Thymus (tissue), 11 donors: ENCODE data around the gene KHNYN. TPM values are rescaled to one million over a fixed set of nuclear protein-coding genes. Genes with fewer than 3 reads are reported as not detected.

Source experiments
- DNase-seq, 9 donors: peaks; one replicate each; pipeline ENCODE4 v3.0.0-alpha.2; 2013; ENCODE audit warnings: low spot score in 9 of 9, low read depth in 6 of 9, missing footprints in 1 of 9
- H3K27ac ChIP-seq, 2 donors: one replicate each; pipeline ENCODE4 v1.5.1; 2013; ENCODE audit warnings: control low read depth in 1 of 2, low read depth in 1 of 2, low read length in 1 of 2, mild to moderate bottlenecking in 1 of 2, moderate library complexity in 1 of 2
- H3K27me3 ChIP-seq, 2 donors: one replicate each; pipeline ENCODE4 v1.5.1; 2013; ENCODE audit warnings: low read length in 1 of 2; ENCODE audit not compliant: control insufficient read depth in 2 of 2, insufficient read depth in 1 of 2
- H3K36me3 ChIP-seq, 2 donors: one replicate each; pipeline ENCODE4 v1.5.1; 2013; ENCODE audit warnings: low read length in 1 of 2, mild to moderate bottlenecking in 1 of 2, moderate library complexity in 1 of 2; ENCODE audit not compliant: control insufficient read depth in 2 of 2, insufficient read depth in 2 of 2
- H3K4me1 ChIP-seq, 2 donors: one replicate each; pipeline ENCODE4 v1.5.1; 2013; ENCODE audit warnings: low read length in 2 of 2; ENCODE audit not compliant: control insufficient read depth in 2 of 2, insufficient read depth in 2 of 2
- H3K4me3 ChIP-seq, 2 donors: one replicate each; pipeline ENCODE4 v1.5.1; 2013; ENCODE audit warnings: low read length in 2 of 2, control low read depth in 1 of 2, mild to moderate bottlenecking in 1 of 2
- H3K9me3 ChIP-seq, 2 donors: one replicate each; pipeline ENCODE4 v1.5.1; 2013; ENCODE audit warnings: low read length in 1 of 2, mild to moderate bottlenecking in 1 of 2; ENCODE audit not compliant: control insufficient read depth in 2 of 2, insufficient read depth in 1 of 2
- WGBS: extraction: QIAGEN DNeasy Blood & Tissue Kit; methylation state at CpG from one replicate; pipeline ENCODE4 v1.1.7; 2013; 5-methylcytosine and 5-hydroxymethylcytosine counted together
- polyA plus RNA-seq: library from polyadenylated mRNA; stranded (reverse); fragments of 200-250 nt; gene quantifications from one replicate; pipeline ENCODE4 v1.2.3, GENCODE V29; 2013
- total RNA-seq: library from RNA; stranded (reverse); fragments of 120-200 nt; gene quantifications from one replicate; pipeline ENCODE4 v1.2.4, GENCODE V29; 2013
- donor health status: healthy.

Gene KHNYN
- total and polyA plus RNA-seq, 2 donors, result 28.9 to 35.3 TPM

DNA sequence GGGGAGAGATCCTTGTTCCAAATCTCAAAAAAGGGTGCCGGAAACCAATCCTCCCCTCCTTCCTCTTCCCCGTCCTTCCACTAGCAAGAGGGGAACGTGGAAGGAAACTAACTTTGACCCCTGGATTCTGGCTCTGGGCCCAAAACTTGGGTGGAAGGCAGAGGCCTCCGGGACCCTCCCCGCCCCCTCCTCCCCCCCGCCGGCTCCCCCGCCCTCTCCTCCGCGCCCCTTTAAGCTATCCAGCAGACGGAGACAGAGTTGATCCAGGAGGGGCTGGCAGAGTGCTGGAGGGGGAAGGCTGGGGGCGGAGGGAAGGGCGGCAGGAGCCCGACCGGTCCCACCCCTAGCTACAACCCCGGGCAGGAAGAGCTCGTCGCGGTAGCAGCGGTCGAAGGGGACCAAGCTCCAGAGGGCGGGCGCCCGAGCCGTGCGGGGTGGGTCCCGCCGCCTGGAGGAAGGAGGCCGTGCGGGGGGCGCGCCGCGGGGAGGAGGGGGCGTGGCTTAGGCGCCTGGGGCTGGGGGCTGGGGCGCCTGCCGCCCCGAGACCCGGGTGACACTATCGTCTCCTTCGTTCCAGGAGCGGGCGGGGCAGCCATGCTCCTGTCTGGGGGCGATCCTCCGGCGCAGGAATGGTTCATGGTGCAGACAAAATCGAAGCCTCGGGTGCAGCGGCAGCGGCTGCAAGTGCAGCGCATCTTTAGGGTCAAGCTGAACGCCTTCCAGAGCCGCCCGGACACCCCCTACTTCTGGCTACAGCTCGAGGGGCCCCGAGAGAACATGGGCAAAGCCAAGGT is 30.9 kb upstream of the KHNYN start, which contains the start of gene NYNRIN:
TSS of gene NYNRIN (plus strand) at position 351 of the 794 bp plus-strand sequence. CDS start at position 595, 244 bp downstream.
- peak within 1 kb of the TSS in 1 of 2 donors; percentile 55 for H3K27ac ChIP-seq
- peak in 6 of 9 donors; percentile 23 to 65 (median 35) for DNase-seq
- H3K4me3 ChIP-seq, result peak within 1 kb of the TSS; percentile 41 to 58
- H3K27me3 ChIP-seq, result peaks cover 0 to 16% of the 10 kb centered on the region in 2 donors
- H3K9me3 ChIP-seq, result no peaks in the 10 kb centered on the region
- 3% methylated on average over 56 of the region's 57 CpGs for WGBS
- no peaks in the 10 kb centered on the region for H3K36me3 ChIP-seq
- H3K4me1 ChIP-seq, result peaks cover 5 to 38% of the 10 kb centered on the region in 2 donors

DNA sequence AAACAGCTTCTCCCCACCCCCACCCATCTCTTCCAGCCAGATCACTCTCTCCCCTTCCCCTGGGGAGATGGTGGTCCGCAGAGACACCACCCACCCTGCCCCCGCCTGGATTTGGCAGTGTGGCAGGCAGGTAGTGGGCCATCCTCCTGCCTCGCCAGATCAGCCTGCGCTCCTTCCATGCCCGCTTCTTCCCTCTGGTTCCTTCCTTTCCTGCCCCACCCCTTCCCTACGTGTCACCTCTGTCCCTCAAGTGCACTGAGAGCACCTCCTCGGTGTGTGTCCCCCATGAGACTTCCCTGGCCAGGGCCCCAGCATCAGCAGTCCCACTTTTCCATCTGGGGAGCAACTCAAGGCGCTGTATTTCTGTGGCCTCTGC is 30.3 kb upstream of the KHNYN start:
- 31% methylated on average over 8 of the region's 8 CpGs for WGBS

DNA sequence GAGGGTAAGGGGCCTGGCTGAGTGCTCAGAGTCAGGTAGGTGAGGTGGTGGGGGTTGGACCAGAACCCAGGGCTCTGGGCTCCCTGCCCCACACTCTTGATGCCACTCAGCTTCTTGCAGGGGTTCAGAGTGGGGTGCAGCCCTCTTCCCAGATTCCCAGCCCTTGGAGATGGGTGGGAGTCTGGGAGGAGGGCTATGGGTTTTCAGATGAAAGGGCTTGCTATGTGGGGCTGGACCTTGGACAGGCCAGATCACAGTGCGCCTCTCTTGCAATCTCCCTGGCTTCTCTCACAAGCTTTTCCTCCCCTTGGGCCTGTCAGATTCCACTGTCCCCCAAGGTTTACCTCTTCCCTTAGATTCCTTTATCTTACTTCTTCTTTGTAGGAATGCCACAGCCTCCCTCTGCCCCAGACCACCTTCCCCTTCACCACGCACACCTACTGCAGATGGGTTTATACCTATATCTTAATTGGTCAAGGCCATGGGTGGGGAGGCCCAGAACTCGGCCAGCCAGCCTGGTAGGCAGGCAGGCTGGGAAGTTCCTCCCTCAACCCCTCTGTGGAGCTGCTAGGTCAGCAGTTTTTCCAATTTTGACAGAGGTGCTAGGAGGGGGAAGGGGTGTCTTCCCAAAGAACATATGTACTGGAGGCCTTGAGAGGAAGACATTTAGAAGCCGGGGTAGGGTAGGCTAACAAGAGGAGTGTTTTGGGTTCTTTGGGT is 29.6 kb upstream of the KHNYN start:
- no peak for DNase-seq
- no peak overlapping the region for H3K4me3 ChIP-seq
- H3K4me1 ChIP-seq, result peaks cover 5 to 38% of the 10 kb centered on the region in 2 donors
- no peak overlapping the region for H3K27ac ChIP-seq
- H3K9me3 ChIP-seq, result no peaks in the 10 kb centered on the region
- H3K36me3 ChIP-seq, result no peaks in the 10 kb centered on the region
- WGBS, result 85% methylated on average over 4 of the region's 4 CpGs
- peaks cover 0 to 16% of the 10 kb centered on the region in 2 donors for H3K27me3 ChIP-seq

More for the DNA sequence above, 30.3 kb upstream of the KHNYN start:
- H3K27me3 ChIP-seq, result peaks cover 0 to 16% of the 10 kb centered on the region in 2 donors
- H3K9me3 ChIP-seq, result no peaks in the 10 kb centered on the region
- peak overlapping the region; percentile 41 to 58 for H3K4me3 ChIP-seq
- DNase-seq, result no peak
- H3K36me3 ChIP-seq, result no peaks in the 10 kb centered on the region
- H3K4me1 ChIP-seq, result peaks cover 5 to 38% of the 10 kb centered on the region in 2 donors
- H3K27ac ChIP-seq, result no peak overlapping the region

DNA sequence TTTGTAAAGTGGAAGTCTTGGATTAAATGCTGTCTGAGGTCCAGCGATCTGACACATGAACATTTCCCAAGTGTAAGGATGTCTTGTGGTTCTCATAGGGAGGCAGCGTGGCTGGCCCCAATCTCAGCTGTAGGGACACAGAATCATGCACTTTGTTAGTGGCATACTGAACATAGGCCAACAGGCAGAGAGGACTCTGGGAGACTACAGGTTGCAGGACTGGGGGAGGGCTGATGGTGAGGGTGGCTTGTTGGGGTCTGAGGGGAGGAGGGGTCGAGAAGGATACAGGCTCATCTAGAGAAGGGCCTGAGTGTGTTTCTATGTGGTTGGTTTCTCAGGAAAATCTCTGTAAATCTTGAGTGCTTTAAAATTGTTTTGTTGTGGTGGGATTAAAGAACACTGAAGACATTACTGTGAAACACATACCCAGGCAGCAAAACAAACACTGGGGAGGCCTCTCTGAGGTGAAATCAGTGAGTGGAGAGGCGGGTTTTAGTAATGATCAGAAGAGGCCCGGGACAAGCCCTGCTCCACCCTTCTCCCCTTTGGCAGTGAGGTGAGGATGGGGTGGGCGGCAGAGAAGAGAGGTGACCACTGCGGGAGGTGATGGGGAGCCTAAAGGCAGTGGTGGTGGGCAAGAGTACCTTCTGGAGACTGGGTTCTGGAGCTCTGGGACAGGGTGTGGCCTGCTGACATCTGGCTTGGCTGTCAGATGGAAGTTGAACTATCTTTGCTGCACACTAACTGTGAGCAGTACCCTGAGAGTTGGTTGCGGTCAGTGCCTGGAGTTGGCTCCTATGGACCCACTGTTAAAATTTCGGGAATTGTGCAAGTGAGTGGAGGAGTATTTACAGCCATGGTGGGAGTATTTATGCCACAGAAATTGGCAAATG is 27.7 kb upstream of the KHNYN start:
- no peak overlapping the region for H3K4me3 ChIP-seq

DNA sequence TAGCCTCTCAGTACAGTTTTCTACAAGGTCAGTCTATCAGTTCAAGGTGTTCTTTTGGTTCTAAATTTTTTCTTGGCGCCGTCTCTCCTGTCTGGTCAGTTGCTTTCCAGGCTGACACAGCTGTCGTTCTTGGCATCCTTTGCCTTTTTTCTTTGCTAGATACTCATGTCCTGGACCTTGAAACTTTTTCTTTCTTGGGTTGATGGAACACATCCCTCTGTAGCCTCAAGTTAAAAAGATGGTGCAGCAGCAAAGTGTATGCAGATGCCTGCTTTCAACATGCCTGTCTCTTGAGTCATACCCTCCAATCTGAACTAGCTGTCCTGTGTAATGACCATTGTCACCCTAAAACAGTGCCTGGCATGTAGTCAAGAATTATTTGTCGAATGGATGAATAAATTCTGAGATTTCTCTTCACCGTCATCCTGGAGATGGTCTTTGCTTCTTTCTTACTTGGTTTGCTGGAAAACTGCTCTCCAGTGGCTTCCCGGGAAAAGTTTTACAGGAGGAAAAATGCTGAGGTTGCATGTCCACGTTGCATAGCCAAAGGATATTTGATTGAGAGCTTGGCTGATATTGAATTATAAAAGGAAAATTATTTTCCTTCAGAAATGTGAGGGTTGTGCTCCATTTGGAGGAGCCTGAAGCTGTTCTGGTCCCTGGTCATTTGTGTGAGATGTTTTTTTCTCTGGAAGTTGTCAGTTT is 26.3 kb upstream of the KHNYN start:
- peaks cover 0 to 14% of the 10 kb centered on the region in 2 donors for H3K27me3 ChIP-seq
- 91% methylated on average over 7 of the region's 7 CpGs for WGBS
- no peaks in the 10 kb centered on the region for H3K9me3 ChIP-seq
- H3K4me1 ChIP-seq, result peaks cover 5 to 18% of the 10 kb centered on the region in 2 donors
- H3K36me3 ChIP-seq, result no peaks in the 10 kb centered on the region
- DNase-seq, result no peak
- H3K27ac ChIP-seq, result no peak overlapping the region
- no peak overlapping the region for H3K4me3 ChIP-seq

More for the DNA sequence above, 27.7 kb upstream of the KHNYN start:
- H3K9me3 ChIP-seq, result no peaks in the 10 kb centered on the region
- no peak overlapping the region for H3K27ac ChIP-seq
- WGBS, result 80% methylated on average over 9 of the region's 9 CpGs
- H3K36me3 ChIP-seq, result no peaks in the 10 kb centered on the region
- peaks cover 5 to 28% of the 10 kb centered on the region in 2 donors for H3K4me1 ChIP-seq
- no peak for DNase-seq
- H3K27me3 ChIP-seq, result peaks cover 0 to 16% of the 10 kb centered on the region in 2 donors

DNA sequence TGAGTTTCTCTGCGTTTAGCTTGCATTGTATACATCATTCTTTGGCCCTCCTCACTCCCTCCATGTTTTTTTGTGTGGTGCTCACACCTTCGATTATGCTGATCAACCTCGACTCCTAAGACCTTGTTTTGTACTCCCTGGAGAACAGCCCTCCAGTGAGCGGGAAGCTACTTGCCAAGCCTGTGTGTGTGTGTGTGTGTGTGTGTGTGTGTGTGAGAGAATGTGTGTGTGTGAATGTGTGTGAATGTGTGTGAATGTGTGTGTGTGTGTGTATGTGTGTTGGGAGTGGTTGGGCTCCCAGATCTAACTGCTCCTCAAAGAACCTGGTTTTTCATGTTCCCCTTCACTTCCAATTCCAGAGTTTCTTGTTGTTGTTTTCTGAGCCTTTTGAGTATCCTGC is 24.9 kb upstream of the KHNYN start:
- WGBS, result 93% methylated on average over 4 of the region's 4 CpGs
- Histone ChIP-seq H3K36me3 (no peaks in the 10 kb centered on the region), H3K9me3 (no peaks in the 10 kb centered on the region), H3K4me1 (peaks cover 0 to 9% of the 10 kb centered on the region in 2 donors), H3K4me3 (no peak overlapping the region), H3K27me3 (peaks cover 0 to 6% of the 10 kb centered on the region in 2 donors), H3K27ac (no peak overlapping the region)
- DNase-seq, result no peak

DNA sequence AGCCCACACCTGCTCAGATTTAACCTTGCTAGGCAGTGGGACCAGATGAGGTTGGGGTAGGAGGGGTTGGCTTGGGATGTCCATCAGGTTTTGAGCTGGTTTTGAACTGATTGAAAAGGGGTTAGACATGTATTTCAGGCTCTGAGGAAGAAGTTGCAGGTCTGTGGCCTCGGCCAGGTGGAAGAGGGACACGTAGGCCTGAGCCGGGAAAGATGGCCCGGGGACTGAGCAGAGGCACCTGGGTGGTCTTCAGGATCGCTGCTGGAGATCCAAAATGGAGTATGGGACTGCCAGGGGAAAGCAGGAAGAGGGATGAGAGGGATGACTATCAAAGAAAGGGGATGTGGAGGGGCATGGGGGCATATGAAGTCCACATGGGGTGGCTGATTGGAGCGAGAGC is 23.3 kb upstream of the KHNYN start:
- no peak overlapping the region for H3K27ac ChIP-seq
- no peak for DNase-seq
- WGBS, result 96% methylated on average over 6 of the region's 6 CpGs
- H3K27me3 ChIP-seq, result no peaks in the 10 kb centered on the region
- no peaks in the 10 kb centered on the region for H3K36me3 ChIP-seq
- no peaks in the 10 kb centered on the region for H3K9me3 ChIP-seq
- H3K4me1 ChIP-seq, result peaks cover 0 to 5% of the 10 kb centered on the region in 2 donors
- H3K4me3 ChIP-seq, result no peak overlapping the region

DNA sequence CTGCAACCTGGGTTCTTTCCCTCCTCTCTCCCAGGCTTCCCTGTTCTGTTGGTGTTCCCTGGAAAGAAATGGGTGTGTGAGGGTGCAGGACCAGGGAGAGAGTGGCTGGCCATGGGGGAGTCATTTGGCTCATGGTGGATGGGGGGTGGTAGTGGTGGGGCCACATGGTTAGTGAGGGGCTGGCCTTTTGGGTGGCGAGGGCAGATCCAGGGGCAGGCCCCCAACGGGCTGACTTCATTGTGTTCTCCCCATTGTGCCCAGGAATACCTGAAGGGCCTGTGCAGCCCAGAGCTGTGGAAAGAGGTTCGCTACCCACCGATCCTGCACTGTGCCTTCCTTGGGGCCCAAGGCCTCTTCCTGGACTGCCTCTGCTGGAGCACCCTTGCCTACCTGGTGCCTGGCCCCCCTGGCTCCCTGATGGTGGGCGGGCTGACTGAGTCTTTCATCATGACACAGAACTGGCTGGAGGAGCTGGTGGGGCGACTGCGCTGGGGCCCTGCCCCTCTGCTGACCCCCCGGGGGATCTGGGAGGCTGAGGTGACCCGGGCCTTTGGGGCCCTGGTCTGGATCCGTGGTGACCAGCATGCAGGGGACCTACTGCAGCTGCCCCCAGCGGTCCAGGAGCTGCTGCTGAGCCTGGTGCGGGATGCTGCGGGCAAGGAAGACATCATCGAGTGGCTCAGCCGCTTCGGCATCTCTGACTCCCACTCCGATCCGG is 22.0 kb upstream of the KHNYN start:
- no peak overlapping the region for H3K27ac ChIP-seq
- H3K36me3 ChIP-seq, result no peaks in the 10 kb centered on the region
- 98% methylated on average over 18 of the region's 18 CpGs for WGBS
- H3K9me3 ChIP-seq, result no peaks in the 10 kb centered on the region
- no peaks in the 10 kb centered on the region for H3K4me1 ChIP-seq
- no peak for DNase-seq
- no peak overlapping the region for H3K4me3 ChIP-seq
- H3K27me3 ChIP-seq, result no peaks in the 10 kb centered on the region
